ENCODE data around the gene RPS15.

The RPS15 gene

DNA sequence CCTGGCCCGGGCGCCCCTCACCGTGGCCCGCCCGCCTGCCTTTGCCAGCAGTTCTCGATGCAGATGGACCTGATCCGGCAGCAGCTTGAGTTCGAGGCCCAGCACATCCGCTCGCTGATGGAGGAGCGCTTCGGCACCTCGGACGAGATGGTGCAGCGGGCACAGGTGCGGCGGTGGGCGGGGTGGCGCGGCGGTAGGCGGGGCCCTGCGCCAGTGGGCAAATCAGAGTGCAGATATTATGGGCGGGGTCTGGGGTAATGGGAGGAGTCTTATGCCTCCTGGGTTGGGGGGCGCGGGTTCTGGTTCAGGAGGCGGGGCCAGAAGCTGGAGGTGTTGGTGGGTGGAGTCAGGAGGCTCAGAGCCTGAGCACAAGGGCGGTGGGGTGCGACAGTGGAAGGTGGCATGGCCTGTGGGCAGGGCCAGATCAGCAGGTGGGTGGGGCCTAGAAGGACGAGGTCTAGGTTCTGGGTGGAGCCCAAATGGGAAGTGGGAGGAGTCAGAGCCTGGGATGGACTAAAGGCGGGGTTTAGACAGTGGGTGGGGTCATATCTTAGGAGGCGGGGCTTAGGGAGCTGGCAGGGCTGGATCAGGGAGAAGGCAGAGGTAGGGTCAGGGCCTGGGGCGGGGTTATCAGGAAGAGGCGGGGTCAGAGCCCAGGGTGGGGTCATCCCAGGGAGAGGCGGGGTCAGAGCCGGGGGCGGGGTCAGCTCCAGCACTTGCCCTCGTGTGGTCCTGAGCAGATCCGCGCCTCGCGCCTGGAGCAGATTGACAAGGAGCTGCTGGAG is 17.3 kb downstream of the RPS15 start:
- peak; percentile 86 for DNase-seq

DNA sequence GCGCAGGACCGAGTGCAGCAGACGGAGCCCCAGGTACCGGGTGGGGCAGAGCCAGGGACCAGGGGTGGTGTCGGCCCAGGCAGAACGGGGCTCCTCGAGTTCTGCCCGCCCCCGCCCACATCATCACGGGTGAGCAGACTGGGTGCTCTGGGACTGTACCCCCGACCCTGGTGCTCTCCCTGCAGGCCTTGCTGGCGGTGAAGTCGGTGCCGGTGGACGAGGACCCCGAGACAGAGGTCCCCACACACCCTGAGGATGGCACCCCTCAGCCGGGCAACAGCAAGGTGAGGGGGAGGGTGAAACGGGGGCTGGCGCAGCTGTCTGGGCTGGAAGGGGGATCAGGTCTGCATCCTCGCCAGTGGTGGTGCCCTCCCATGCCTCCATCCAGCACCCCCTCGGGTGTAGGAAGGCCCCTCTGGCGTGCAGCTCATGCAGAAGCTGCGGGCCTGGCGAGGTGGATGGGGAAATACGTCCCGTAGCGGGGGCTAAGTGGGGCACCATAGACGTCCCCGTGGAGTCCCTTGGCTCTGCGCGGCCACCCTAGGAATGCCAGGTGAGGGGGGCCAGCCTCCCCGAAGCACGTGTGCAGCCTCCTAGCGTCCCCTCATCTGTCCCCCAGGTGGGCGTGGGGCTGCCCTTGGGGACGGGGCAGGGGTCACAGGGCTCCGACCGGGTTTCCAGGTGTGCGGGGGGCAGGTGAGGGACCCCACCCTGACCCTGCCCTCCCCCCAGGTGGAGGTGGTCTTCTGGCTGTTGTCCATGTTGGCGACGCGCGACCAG is 18.1 kb downstream of the RPS15 start:
- no peak for DNase-seq

DNA sequence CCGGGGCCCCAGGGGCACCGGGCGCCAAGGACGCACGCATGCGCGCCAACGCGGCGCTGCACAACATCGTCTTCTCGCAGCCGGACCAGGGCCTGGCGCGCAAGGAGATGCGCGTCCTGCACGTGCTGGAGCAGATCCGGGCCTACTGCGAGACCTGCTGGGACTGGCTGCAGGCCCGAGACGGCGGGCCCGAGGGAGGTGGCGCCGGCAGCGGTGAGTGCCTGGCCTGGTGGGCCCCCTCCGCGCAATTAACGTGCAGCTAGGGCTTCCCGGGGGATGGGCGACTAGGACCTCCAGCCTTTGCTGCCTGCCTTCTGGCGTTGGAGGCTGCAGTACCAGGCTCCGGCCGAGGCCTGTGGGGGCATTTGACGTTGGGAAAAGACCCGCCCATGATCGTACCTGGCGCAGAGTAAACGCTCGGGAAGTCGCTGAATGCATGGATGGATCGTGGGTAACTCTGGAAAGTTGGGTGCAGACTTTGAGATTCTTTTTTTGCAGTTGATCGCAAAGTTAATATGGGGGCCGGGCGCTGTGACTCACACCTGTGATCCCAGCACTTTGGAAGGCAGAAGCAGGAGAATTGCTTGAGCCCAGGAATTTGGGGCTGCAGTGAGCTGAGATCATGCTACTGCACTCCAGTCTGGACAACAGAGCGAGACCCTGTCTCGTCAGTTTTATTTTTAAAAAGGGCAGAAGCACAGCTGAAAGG is 19.0 kb downstream of the RPS15 start:
- no peak for DNase-seq

- DNase-seq, result no peak
Measured at GRCh38 chr19:1457892-1458291, 19.7 kb downstream of the RPS15 start.

DNA sequence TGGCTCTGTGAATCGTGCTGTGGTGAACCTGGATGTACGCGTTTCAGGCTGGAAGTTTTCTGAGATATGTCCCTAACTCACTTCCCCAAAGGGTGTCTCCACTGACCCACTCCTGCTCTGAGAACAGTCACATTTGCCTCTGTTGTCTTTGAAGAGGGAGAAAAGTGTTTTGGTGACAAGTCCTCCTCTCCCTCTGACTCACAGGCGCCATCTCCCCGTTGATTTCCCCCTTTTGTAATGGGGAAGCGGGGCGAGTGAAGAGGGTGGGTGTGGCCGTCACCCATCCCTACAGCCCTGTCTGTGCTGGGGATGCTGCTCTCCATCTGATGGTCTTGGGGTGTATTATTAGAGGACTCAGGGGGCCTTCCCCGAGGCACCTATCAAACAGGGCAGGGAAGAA is 21.3 kb downstream of the RPS15 start:
- no peak for DNase-seq

DNA sequence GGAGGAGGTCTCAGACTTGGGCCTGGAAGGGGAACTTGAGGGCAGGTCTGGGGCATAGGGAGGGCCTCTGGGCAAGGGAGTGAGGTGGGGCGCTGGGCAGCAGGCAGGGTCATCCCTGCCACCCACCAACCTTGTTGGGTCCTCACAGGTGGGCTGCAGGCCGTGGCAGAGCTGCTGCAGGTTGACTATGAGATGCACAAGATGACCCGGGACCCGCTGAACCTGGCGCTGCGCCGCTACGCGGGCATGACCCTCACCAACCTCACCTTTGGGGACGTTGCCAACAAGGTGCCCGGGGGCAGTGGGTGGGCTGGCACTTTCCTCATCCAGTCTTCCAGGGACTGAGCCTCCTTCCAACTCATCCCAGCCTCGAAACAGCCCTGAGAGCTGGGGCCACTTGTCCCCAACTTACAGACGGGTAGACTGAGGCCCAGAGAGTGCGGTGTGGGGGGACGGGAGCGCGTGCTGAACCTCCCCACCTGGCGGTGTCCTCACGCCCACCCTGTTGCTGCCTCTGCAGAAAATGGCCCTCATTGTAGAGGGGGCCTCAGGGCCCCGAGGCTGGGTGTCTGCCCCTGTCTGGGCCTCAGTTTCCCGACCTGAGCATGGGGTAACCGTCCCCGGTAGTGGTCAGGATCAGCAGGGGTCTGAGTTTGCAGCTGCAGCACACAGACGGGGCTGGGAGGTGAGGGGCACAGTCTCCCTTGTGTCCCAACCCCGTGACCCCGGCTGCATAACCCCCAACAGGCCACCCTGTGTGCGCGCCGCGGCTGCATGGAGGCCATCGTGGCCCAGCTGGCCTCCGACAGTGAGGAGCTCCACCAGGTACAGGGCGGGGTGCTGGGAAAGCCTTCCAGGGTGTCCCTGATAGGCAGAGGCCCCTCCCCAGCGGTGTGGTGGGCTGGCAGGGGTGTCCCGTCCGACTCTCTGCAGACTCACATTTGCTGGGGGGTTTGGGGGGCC is 22.1 kb downstream of the RPS15 start:
- DNase-seq, result no peak

GRCh38 chr19:1461862-1462261 is 23.7 kb downstream of the RPS15 start:
- DNase-seq, result no peak

- peak; percentile 59 for DNase-seq
Measured at GRCh38 chr19:1465191-1466016, 27.2 kb downstream of the RPS15 start.

DNA sequence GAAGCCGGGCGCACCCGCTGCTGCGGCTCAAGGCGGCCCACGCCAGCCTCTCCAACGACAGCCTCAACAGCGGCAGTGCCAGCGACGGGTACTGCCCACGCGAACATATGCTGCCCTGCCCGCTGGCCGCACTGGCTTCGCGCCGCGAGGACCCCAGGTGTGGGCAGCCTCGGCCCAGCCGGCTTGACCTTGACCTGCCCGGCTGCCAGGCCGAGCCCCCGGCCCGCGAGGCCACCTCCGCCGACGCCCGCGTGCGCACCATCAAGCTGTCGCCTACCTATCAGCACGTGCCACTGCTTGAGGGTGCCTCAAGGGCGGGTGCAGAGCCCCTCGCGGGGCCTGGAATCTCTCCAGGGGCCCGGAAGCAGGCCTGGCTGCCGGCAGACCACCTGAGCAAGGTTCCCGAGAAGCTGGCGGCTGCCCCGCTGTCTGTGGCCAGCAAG is 27.8 kb downstream of the RPS15 start:
- DNase-seq, result no peak

DNA sequence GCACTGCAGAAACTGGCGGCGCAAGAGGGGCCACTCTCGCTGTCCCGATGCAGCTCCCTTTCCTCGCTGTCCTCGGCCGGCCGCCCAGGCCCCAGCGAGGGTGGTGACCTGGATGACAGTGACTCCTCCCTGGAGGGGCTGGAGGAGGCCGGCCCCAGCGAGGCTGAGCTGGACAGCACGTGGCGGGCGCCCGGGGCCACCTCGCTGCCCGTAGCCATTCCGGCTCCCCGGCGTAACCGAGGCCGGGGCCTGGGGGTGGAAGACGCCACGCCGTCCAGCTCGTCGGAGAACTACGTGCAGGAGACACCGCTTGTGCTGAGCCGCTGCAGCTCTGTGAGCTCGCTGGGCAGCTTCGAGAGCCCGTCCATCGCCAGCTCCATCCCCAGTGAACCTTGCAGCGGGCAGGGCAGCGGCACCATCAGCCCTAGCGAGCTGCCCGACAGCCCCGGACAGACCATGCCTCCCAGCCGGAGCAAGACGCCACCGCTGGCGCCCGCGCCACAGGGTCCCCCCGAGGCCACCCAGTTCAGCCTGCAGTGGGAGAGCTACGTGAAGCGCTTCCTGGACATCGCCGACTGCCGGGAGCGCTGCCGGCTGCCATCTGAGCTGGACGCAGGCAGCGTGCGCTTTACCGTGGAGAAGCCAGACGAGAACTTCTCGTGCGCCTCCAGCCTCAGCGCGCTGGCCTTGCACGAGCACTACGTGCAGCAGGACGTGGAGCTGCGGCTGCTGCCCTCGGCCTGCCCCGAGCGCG is 28.4 kb downstream of the RPS15 start:
- DNase-seq, result no peak

DNA sequence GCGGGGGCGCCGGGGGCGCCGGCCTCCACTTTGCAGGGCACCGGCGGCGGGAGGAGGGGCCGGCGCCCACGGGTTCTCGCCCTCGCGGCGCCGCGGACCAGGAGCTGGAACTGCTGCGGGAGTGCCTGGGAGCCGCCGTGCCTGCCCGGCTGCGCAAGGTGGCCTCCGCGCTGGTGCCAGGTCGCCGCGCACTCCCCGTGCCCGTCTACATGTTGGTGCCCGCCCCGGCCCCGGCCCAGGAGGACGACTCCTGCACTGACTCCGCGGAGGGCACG is 29.0 kb downstream of the RPS15 start:
- no peak for DNase-seq

DNA sequence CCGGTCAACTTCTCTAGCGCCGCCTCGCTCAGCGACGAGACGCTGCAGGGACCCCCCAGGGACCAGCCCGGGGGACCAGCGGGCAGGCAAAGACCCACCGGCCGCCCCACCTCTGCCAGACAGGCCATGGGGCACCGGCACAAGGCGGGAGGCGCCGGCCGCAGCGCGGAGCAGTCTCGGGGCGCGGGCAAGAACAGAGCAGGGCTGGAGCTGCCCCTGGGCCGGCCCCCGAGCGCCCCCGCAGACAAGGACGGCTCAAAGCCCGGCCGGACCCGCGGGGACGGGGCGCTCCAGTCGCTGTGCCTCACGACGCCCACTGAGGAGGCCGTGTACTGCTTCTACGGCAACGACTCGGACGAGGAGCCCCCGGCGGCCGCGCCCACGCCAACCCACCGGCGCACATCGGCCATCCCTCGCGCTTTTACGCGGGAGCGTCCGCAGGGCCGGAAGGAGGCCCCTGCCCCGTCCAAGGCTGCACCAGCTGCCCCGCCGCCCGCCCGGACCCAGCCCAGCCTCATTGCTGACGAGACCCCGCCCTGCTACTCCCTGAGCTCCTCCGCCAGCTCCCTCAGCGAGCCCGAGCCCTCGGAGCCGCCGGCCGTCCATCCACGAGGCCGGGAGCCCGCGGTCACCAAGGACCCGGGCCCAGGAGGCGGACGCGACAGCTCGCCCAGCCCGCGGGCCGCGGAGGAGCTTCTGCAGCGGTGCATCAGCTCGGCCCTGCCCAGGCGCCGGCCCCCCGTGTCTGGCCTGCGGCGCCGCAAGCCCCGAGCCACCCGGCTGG is 29.5 kb downstream of the RPS15 start:
- no peak for DNase-seq

- no peak for DNase-seq
Measured at GRCh38 chr19:1468274-1468820, 30.2 kb downstream of the RPS15 start.

DNA sequence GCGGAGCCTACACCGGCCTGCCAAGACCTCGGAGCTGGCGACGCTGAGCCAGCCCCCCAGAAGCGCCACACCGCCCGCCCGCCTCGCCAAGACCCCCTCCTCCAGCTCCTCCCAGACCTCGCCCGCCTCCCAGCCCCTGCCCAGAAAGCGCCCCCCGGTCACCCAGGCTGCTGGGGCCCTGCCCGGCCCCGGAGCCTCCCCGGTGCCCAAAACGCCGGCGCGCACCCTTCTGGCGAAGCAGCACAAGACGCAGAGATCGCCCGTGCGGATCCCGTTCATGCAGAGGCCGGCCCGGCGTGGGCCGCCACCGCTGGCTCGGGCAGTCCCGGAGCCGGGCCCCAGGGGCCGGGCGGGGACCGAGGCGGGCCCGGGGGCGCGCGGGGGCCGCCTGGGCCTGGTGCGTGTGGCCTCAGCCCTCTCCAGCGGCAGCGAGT is 30.6 kb downstream of the RPS15 start:
- DNase-seq, result peak; percentile 69

DNA sequence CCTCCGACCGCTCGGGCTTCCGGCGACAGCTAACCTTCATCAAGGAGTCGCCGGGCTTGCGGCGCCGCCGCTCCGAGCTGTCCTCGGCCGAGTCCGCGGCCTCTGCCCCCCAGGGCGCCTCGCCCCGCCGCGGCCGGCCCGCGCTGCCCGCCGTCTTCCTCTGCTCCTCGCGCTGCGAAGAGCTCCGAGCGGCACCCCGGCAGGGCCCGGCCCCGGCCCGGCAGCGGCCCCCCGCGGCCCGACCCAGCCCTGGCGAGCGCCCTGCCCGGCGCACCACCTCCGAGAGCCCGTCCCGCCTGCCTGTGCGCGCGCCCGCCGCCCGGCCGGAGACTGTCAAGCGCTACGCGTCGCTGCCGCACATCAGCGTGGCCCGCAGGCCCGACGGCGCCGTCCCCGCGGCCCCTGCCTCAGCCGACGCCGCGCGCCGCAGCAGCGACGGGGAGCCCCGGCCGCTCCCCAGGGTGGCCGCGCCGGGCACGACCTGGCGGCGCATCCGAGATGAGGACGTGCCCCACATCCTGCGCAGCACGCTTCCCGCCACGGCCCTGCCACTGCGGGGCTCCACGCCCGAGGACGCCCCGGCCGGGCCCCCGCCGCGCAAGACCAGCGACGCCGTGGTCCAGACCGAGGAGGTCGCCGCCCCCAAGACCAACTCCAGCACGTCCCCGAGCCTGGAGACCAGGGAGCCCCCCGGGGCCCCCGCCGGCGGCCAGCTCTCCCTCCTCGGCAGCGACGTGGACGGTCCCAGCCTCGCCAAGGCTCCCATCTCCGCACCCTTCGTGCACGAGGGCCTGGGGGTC is 31.3 kb downstream of the RPS15 start:
- peak; percentile 40 for DNase-seq

DNA sequence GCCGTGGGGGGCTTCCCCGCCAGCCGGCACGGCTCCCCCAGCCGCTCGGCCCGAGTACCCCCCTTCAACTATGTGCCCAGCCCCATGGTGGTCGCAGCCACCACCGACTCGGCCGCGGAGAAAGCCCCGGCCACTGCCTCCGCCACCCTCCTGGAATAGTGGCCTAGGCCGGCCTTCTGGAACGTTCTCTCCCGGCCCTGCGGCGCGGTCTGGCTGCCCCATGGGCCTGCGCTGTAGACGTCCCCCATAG is 31.8 kb downstream of the RPS15 start:
- no peak for DNase-seq

- peak; percentile 81 for DNase-seq
Measured at GRCh38 chr19:1470305-1471009, 32.3 kb downstream of the RPS15 start.

DNA sequence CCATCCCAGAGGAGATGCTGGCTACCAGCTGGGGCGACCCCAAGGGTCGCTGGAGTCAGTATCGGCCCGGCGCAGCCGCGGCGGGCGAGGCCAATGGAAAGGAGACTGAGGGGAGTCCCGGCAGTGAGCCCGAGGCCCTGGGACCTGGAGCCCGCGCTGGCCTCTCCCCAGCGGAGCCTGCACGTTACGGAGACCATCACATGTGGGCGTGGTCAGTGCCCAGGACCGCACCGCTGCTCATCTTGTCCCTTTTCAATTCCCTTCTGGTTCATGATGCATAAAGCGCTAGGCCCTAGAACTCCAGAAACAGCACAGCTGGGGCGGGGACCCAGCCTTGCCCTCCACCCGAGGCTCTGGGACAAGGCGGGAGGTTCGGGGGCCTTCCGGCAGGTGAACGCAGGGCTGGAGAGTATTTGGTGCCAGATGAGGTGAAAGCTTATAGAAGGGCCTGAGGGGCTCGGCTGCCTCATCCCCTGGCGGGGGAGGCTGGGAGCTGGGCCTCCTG is 32.9 kb downstream of the RPS15 start:
- DNase-seq, result peak; percentile 51
